Stimulated activated CD4-positive, alpha-beta T cell treated with anti-CD3 and anti-CD28 coated beads, Interleukin-1b, Interleukin-23, amount 100 ng/mL, for 24 hours (primary cell): ENCODE measurements around the gene SLMAP.
"Not testable (repeated sequence)": the region's sequence is repeated elsewhere in the genome, so short reads cannot be mapped to it uniquely, and the experiment has no call there.

Experiments used
- DNase-seq, 4 experiments: peaks; one replicate each; pipeline ENCODE4 v3.0.0-alpha.2; 2020; ENCODE audit warnings: low read depth in 4 of 4, low spot score in 1 of 4

Gene SLMAP

GRCh38 chr3:57793737-57794187 lies 37.7 kb downstream of the SLMAP start:
- DNase-seq: no peak

GRCh38 chr3:57794501-57794900 lies 38.4 kb downstream of the SLMAP start:
- DNase-seq: no peak

- DNase-seq: no peak
Observed at GRCh38 chr3:57794951-57795350, 38.8 kb downstream of the SLMAP start.

- no peak for DNase-seq
Observed at GRCh38 chr3:57796261-57796660, 40.2 kb downstream of the SLMAP start.

- no peak for DNase-seq
Observed at GRCh38 chr3:57797701-57798487, 41.8 kb downstream of the SLMAP start.

GRCh38 chr3:57803647-57804081 lies 47.6 kb downstream of the SLMAP start:
- DNase-seq: no peak

GRCh38 chr3:57805266-57805665 lies 49.2 kb downstream of the SLMAP start:
- no peak for DNase-seq

GRCh38 chr3:57805674-57806073 lies 49.6 kb downstream of the SLMAP start:
- no peak for DNase-seq

- not testable (repeated sequence) for DNase-seq
Observed at GRCh38 chr3:57806195-57806594, 50.1 kb downstream of the SLMAP start.

GRCh38 chr3:57808961-57809608 lies 53.0 kb downstream of the SLMAP start:
- no peak for DNase-seq

- DNase-seq: no peak
Observed at GRCh38 chr3:57809609-57809968, 53.5 kb downstream of the SLMAP start.

GRCh38 chr3:57810048-57810447 lies 53.9 kb downstream of the SLMAP start:
- DNase-seq: no peak

- DNase-seq: no peak
Observed at GRCh38 chr3:57810471-57811137, 54.5 kb downstream of the SLMAP start.

GRCh38 chr3:57815036-57815435 lies 58.9 kb downstream of the SLMAP start:
- DNase-seq: peak in 1 of 4 experiments; percentile 6

- no peak for DNase-seq
Observed at GRCh38 chr3:57816471-57817095, 60.5 kb downstream of the SLMAP start.

- no peak for DNase-seq
Observed at GRCh38 chr3:57818772-57819171, 62.7 kb downstream of the SLMAP start.

GRCh38 chr3:57820479-57820878 lies 64.4 kb downstream of the SLMAP start:
- DNase-seq: no peak

GRCh38 chr3:57821765-57822164 lies 65.7 kb downstream of the SLMAP start:
- no peak for DNase-seq

GRCh38 chr3:57822686-57823085 lies 66.6 kb downstream of the SLMAP start:
- no peak for DNase-seq

- DNase-seq: no peak
Observed at GRCh38 chr3:57825116-57825515, 69.0 kb downstream of the SLMAP start.

GRCh38 chr3:57826245-57826951 lies 70.3 kb downstream of the SLMAP start:
- no peak for DNase-seq
